Measurements from ENCODE around the gene VPS13C. TPM values are rescaled to one million over a fixed set of nuclear protein-coding genes. Genes with fewer than 3 reads are reported as not detected.

The VPS13C gene
- total RNA-seq, 1 donor from 2014 or later, result 89.0 TPM

DNA sequence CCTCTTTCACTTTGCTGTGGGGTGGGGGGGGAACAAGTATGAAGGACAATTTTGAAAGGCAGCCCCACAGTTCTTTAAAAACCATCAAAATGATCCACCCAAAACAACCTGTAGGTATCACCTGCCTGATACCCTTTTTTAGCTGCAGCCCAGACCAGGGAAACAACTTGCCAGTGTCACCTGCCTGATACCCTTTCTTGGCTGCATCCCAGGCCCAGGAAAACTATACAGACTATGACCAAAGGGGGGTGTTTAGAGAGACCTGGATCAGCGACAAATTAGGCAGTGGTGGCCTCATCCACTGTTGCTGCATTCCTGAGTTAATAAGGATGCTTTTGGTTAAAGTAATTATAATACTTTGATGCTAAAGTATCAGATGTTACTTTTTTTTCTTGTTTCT is 122.0 kb downstream of the VPS13C start:
- DNase-seq (ENCODE audit: low read depth in 2 of 2), result no peak

DNA sequence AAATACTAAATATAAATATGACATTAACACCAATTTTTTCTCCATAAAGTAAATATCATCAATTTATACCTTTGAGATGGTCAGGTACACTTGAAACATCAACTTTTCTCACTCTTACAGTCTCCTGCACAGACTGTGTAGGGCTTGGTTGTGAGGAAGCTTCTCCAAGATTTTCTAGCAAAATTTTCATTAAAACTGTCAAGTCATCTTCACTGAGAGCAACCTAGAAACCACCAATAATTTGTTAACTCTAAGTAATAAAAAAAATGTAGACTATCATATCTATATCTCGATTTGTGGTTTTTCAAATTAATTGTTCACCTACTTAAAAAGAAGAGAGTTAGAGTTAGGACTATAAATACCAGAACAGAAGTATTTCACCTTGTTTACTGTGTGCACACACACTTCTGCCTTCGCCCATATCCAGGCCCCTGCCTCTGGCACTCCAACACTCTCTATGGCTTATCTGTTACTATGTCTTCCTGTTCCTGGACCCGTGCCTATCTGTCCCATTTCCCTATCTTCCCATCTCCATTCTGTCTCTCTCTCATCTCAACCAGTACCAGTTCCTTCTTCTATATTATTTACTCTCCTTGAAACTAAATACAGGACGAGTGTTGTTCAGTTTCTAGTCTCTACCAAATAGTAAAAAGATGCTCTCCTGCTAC is 123.6 kb downstream of the VPS13C start:
- DNase-seq (ENCODE audit: low read depth in 2 of 2), result no peak

- DNase-seq (ENCODE audit: low read depth in 2 of 2), result no peak
Measured at GRCh38 chr15:61935493-61935892, 124.8 kb downstream of the VPS13C start.

- no peak for DNase-seq (ENCODE audit: low read depth in 2 of 2)
Measured at GRCh38 chr15:61929452-61929851, 130.8 kb downstream of the VPS13C start.

GRCh38 chr15:61923173-61923572 is 137.1 kb downstream of the VPS13C start:
- no peak for DNase-seq (ENCODE audit: low read depth in 2 of 2)

GRCh38 chr15:61921093-61921492 is 139.2 kb downstream of the VPS13C start:
- peak in 1 of 2 donors; percentile 11 for DNase-seq (ENCODE audit: low read depth in 2 of 2)

- no peak for DNase-seq (ENCODE audit: low read depth in 2 of 2)
Measured at GRCh38 chr15:61917457-61917856, 142.8 kb downstream of the VPS13C start.

- DNase-seq (ENCODE audit: low read depth in 2 of 2), result no peak
Measured at GRCh38 chr15:61916104-61916503, 144.1 kb downstream of the VPS13C start.

DNA sequence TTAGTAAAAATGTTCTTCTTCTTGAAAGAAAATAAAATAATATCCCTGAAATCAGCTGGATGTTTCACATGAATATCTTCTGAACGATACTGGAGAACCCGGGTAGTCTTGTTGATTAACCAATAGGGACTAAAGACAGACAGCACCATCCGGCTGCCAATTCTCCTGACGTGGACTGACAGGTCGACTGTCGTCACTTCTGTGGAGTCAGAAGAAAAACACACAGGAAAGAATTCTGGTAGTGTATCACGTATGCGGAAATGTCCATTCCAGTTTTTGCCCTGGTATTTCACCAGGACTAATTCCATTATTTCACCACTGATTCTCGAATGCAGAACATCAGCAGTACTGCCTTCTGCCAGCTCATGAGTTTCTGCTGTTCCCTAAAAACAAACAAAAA is 144.6 kb downstream of the VPS13C start:
- DNase-seq (ENCODE audit: low read depth in 2 of 2), result no peak

GRCh38 chr15:61910839-61911369 is 149.3 kb downstream of the VPS13C start:
- no peak for DNase-seq (ENCODE audit: low read depth in 2 of 2)

DNA sequence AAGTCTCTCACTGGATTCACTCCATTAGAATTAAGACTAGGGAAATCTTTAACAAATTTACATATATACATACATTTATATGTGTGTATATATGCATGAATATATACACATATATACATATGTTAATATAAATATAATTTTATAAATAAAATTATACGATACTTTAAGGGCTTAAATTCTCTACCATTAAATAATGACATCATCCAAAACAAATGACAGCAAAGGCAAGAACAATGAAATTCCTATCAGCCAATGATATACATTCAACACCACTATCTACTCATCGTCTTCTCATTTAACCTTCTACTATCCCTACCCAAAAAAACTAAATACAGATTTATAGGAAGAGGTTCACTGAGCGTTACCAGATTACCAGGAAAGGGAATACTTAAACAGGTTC is 152.0 kb downstream of the VPS13C start:
- DNase-seq (ENCODE audit: low read depth in 2 of 2), result no peak

DNA sequence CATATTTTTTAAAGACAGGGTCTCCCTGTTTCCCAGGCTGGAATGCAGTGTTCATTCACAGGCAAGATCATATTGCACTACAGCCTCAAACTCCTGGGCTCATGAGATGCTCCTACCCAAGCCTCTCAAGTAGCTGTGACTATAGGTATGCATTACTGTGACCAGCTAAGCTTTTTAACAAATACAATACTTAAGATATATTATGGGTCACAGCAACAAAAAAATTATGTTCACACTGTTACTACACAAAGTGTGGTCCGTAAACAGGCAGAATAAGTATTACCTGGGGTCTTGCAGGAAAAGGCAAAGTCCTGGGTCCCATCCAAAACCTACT is 152.5 kb downstream of the VPS13C start:
- no peak for DNase-seq (ENCODE audit: low read depth in 2 of 2)

GRCh38 chr15:61906961-61907752 is 153.1 kb downstream of the VPS13C start:
- peak; percentile 11 to 21 for DNase-seq (ENCODE audit: low read depth in 2 of 2)

- no peak for DNase-seq (ENCODE audit: low read depth in 2 of 2)
Measured at GRCh38 chr15:61893146-61893545, 167.1 kb downstream of the VPS13C start.

- no peak for DNase-seq (ENCODE audit: low read depth in 2 of 2)
Measured at GRCh38 chr15:61892140-61892539, 168.1 kb downstream of the VPS13C start.

GRCh38 chr15:61890106-61890505 is 170.1 kb downstream of the VPS13C start:
- no peak for DNase-seq (ENCODE audit: low read depth in 2 of 2)

- DNase-seq (ENCODE audit: low read depth in 2 of 2), result peak in 1 of 2 donors; percentile 33
Measured at GRCh38 chr15:61889706-61890105, 170.5 kb downstream of the VPS13C start.

GRCh38 chr15:61888074-61888780 is 172.0 kb downstream of the VPS13C start:
- DNase-seq (ENCODE audit: low read depth in 2 of 2), result peak in 1 of 2 donors; percentile 32

- DNase-seq (ENCODE audit: low read depth in 2 of 2), result no peak
Measured at GRCh38 chr15:61880084-61880483, 180.2 kb downstream of the VPS13C start.

GRCh38 chr15:61879219-61879618 is 181.0 kb downstream of the VPS13C start:
- DNase-seq (ENCODE audit: low read depth in 2 of 2), result peak in 1 of 2 donors; percentile 35

DNA sequence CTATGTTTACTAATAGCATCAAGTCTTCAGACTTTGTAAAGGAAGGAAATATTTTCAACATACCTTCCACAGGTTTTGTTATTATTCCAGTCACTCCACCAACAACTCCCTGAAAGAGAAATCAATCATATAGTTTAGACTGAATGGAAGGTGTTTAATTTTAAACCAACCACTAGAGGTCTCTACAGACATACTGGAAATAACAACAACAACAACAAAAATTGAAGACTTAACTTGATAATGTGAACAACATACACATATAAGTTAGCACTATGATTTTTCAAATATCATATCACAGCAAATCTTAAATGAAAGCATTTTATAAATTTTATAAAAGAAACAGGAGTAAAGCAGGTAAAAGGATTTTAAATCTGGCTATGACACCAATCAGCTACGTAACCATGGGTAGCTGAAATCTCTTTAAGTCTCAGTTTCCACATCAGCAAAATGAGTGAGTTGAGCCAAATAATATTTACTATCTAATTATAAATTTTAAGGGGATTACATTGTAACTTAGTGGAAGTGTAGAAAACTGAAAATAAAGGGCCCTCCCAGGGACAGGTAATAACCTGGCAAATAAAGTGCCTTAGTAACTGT is 188.2 kb downstream of the VPS13C start:
- DNase-seq (ENCODE audit: low read depth in 2 of 2), result peak; percentile 26 to 34

- DNase-seq (ENCODE audit: low read depth in 2 of 2), result no peak
Measured at GRCh38 chr15:61869656-61870055, 190.6 kb downstream of the VPS13C start.

Measured in dermis microvascular lymphatic vessel endothelial cell (primary cell).